T-helper 1 cell treated with Interleukin-12 subunit alpha and Interleukin-12 subunit beta and Interleukin-4 antibody, amounts not matched to agents 30 ng/mL and 1 ng/mL, for 36 hours (primary cell): ENCODE measurements around the gene CAMK2G. TPM values are rescaled to one million over a fixed set of nuclear protein-coding genes. Genes with fewer than 3 reads are reported as not detected.
"Not testable (repeated sequence)": the region's sequence is repeated elsewhere in the genome, so short reads cannot be mapped to it uniquely, and the experiment has no call there.

Experiments used
- intact Hi-C: fragments of 100-400 bp; cut with micrococcal nuclease; formaldehyde crosslinking; loops from one replicate; pipeline ENCODE4 v1.15.1; 2024
- total RNA-seq: library from RNA; stranded (reverse); gene quantifications from 2 replicates; pipeline ENCODE4 v1.2.3, GENCODE V29; 2022

CAMK2G gene
- total RNA-seq, 1 donor from 2014 or later: 43.0 TPM

DNA sequence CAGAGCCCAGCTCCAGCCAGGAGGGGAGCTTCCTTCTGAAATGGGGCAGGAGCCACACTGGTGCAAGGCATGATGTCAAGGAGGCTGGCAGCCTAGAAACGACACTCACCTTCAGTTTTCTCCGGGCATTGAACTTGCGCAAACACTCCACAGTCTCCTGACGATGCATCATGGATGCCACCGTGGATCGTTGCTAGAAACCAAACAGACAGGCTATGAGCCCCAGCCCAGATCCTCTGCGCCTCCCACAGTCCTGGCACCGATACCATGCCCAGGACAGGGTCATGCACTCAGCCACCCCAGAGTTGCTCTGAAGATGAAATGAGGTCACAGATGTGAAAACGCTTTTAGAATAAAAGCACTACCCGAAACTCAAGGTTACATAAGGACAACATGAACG is 32.0 kb downstream of the CAMK2G start:
- intact Hi-C loops: loop anchor here (10.0 kb wide), 1 partner anchor 392 kb away; no protein-coding TSS in a partner anchor

DNA sequence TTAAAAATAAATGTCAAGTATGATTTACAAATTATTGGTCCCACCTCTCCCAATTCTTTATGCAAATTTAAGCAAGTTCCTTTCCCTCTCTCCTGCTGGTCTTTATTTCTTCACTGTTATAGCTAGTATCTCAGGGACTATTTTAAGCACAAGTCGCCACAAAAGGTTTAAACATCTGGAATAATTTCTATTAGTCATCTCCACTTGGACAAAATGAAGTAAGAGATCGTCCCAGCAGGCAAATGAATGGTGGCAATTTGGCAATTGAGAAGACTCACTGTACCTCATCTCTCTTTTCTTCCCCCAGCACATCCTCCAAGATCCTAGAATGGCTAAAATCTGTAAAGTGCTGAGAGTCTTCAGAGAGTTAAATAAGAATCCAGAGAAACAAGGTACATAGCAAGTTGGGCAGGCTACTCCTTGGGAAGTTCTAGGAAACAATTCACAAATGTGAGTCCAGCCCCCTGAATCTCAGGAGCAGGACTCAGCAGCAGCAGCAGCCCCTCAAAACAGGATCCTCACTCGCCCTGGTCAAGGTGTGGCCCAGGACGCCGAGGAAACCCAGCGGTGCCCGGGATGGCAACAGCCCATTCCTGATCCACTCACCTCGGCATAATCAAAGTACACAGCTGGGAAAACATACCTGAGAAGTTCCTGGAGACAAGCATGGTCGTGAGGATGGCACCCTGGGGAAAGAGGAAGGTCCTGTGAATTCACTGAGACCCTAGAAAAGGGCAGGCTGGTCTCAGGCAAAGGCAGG is 32.6 kb downstream of the CAMK2G start:
- intact Hi-C loops: loop anchor here (10.0 kb wide), 1 partner anchor 393 kb away; no protein-coding TSS in a partner anchor

DNA sequence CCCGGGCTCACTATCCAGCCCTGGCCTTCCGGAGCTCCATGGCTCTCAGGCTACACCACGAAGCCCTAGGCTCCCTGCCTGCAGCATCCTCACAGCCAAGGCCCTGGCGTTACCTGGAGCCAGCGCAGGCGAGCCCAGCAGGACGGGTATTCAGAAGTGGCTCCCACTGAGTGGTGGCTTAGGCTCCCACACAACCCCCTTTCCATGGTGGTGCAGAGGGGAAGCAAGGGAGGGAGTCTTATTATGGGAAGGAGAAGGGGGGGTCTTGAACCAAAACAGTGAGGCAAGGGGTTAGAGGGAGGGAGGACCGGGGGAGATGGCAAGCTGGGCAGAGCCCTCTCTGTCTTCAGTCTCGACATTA is 33.3 kb downstream of the CAMK2G start:
- intact Hi-C loops: loop anchor here (10.0 kb wide), 1 partner anchor 394 kb away; no protein-coding TSS in a partner anchor

DNA sequence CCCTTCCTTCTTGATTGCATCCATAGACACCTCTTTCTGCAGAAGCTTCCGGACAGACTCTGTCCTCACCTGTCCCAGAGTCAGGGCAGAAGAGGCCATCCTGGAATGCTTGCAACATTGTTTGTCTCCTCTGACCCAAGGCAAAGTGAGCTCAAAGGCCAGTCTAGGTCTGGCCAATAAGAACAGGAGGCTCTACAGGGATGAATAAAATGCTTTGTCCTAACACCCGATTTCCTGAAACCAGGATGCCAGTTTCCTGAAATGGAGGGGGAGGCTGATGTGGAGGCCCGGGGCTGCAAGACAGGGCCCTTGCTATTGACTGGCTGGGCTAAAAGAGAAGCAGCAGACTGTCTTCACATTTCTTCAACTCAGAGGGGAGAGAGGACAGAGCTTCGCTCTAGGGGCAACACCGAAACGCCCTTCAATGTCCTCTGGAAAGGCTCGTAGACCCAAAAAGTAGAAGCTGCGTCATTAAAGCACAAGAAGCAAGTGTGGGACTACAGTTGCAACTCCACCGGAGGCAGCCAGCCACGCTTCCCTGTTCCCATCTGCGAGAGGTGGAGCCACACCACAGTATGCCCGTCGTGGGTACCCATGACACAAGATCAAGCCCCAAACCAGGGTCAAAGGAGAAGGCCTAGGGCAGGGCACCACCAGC is 33.8 kb downstream of the CAMK2G start:
- intact Hi-C loops: loop anchor here (10.0 kb wide), 1 partner anchor 394 kb away; no protein-coding TSS in a partner anchor

DNA sequence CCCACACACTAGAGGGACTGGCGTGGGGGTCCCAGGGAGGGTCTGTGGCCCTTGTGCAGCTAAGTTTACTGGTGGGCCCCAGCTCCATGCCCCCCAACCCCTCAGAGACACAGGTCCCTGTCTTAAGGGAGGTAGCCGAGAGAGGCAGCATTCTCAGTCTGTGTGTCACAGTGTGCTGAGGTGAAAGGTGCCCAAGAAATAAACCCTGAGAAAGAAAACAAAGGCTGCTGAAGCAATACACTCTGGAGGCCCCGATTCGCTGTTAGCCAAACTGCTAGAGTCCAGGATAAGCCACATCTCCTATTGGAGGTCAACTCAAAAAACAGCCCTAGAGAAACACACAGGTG is 34.3 kb downstream of the CAMK2G start:
- intact Hi-C loops: loop anchor here (10.0 kb wide), 1 partner anchor 395 kb away; no protein-coding TSS in a partner anchor

DNA sequence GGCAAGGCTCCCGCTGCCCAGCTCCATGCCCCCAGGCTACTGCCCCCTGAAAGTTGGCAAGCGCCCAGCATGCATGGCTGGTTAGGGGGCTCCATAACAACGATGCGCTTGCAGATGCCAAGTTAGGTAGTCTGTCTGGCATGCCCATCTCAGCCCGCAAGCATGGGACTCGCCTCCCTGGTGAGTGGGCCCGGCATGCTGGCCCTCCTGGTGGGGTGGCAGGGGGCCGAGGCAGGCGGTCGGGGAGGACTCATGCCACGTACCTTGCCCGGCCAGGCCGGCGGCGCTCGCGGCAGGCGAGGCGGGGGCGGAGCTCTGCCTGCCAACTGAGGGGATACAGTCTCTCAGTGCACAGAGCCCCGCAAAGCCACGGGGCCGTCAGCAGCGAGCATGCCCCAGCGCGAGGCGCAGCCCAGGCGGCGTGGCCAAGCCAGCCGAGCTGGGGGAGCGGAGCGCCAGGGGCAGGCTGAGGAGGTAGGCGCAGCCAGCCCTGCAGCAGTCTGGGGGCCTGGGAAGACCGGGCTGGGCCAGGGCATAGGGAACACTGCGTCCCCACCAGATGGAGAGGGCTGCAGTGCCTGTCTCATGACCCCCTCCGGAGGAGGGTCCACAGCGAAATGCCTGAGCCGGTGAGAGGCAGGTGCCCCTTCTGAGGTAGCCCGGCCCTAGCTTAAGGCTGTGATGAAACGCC is 34.9 kb downstream of the CAMK2G start:
- intact Hi-C loops: no loop called here

DNA sequence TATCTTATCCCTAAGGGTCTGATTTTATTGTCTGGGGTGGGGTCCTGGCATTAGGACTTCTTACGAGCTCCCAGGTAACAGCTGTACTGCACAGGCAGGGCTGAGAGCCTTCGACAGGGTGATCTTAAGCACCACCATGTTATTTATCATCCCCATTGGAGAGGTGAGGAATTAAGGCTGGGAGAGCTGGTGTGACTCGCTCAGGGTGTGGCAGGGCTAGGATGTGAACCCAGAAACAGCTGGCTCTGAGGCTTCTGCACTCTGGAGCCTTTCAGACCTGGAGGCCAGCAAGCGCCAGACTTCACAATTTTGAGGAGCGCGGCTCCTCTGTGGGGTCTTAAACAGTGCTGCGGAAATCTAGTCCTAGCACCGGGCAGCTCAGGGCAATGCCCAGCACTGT is 35.5 kb downstream of the CAMK2G start:
- intact Hi-C loops: no loop called here

DNA sequence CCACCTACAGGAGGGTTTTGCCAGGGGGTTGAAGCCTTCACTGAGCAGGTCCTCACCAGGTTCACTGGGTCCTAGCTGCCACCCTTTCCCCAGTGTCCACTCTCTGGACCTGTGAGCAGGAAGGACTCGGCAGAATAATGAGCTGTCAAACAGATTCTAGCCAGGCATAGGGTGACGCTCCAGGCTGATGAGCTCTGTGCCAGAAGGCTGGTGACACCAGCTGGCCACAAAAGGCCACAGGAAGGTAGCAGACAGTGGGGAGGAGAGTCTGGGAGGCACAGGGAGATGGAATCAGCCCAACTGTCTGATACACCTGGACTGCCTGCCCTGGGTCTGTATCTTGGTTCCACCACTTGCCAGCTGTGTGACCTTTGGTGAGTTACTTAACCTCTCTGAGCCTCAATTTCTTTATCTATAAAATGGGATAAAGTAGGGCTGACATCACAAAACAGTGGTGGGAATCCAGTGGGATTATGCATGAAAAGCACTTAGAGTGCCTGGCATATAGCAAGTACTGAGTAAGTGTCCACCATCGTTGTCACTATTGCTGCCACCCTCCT is 36.3 kb downstream of the CAMK2G start:
- intact Hi-C loops: no loop called here

DNA sequence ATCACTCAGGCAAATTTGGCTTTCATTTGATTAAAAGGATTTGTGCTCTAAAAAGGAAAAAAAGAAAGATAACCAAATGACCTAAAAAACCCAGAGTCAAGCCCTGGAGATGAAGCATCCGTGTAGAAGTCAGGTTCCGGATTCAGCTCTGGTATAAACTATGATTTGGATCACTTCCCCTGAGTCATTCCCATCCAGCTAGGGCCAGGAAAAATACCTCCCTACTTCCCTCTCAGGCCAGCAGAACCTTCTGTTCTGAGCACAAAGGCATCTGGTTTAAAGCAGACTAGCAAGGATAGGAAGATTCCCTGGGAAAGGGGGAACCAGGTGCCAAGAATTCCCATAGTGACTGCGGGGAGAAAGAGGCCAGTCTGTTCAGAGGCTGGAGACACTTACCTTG is 37.3 kb downstream of the CAMK2G start:
- intact Hi-C loops: no loop called here

DNA sequence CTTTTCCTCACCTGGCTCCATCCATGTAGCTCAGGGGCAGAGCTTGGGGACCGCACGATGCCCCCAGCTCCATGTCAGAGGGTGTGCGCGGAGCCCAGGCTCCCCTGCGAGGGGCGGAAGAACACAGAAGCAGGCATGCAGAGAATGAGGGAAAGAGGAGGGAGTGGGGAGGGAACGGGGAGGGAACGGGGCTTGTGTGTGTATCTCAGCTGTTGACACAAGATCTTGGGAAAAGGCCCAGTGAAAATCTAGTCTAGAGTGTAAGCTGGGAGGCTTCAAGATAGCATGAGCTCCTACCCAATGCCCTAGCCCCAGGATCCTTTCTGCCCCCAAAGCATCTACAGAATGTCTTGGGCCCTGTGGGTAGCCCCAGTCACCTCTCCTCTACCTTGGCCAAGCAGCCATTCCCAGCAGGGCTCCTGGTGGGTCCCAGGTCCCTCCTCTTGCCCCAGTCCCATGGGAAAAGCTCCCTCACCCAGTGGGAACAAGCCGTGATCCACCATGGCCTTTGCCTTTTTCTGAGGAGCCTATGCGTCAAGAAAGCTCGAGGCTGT is 37.9 kb downstream of the CAMK2G start:
- intact Hi-C loops: no loop called here

DNA sequence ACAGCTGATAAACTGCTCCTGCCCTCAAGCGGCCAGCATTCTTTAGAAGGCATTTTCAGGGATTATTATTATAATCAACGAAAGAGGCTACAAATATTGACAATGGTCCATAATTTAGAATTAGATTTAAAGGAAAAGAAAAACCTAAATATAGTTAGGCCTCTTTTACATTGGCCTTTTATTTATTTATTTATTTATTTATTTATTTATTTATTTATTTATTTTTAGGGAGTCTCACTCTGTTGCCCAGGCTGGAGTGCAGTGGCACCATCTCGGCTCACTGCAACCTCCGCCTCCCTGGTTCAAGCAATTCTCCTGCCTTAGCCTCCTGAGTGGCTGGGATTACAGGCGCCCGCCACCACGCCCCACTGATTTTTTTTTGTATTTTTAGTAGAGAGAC is 45.3 kb downstream of the CAMK2G start:
- intact Hi-C loops: not testable (repeated sequence)

DNA sequence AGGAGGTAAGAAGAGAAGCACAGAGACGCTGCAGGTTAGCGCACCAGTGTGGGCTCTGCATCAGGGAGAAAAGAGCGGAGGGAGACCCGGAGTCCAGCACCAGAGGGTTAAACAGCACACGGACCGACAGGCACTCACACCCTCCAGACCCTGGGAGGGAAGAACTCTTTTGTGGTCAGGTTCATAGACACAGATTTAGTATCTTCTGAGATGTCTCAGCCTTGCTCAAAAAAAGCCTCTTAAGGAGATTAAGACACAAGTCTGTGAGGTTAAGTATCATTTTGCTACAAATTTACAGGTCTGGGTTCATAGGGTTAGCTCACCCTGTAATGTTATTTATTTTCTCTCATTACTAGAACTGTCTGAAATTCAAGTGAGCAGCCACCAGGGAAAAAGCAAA is 46.2 kb downstream of the CAMK2G start:
- intact Hi-C loops: no loop called here

DNA sequence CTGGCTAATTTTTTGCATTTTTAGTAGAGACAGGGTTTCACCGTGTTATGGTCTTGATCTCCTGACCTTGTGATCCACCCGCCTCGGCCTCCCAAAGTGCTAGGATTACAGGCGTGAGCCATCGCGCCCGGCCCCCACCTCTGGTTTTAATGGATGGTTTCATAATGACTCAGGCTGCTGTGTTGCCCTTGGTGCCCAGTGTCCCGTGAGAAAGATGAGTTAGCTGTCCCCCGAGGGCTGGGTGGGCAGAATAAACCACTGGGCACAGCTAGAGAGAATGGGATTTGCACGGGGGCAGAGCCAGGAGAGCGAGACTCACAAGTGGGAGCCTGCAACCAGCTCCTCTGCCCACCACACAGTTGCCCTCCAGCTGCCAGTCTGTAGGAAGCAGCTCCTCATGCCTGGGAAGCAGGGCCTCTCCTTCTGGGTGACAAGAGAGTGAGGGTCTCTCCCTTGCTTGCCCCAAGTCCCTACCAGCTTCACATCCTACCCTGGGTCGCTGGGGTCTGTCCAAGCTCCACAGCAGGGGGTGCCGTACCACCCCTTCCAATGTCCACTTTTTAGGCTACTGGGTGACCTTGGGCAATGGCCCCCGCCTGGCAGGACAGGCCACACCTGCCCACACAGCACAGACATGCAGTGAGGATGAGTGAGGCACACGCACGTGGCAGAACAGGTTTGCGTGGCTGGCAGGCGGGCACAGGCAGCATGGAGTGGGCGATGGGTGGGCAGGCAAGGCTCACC is 46.8 kb downstream of the CAMK2G start:
- intact Hi-C loops: no loop called here

DNA sequence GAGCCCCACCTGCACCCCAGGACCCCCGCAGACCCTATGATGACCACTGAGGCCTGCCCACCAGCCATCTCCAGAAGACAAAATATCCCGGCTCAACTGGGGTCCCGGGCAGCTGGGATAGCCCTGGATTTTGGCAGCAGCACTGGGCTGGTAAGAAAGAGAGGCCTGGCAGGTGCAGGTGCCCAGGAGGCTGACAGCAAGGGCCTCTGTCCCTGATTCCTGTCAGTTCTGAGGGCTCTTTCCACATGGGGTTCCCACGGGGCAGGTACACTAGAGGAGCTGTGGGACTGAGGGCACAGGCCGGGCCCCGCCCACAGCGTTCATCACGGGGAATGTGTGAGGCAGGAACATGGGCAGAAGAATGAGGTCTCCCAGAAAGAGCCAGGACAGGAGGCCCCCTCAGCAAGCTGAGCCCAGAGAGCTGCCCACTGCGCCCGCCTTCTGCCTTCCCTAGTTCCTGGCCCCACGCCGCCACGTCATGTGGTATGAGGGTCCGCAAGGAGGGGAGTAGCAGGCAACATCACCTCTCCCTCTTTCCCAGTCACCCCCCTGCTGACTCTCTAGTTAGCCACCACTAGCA is 50.1 kb downstream of the CAMK2G start:
- intact Hi-C loops: no loop called here

DNA sequence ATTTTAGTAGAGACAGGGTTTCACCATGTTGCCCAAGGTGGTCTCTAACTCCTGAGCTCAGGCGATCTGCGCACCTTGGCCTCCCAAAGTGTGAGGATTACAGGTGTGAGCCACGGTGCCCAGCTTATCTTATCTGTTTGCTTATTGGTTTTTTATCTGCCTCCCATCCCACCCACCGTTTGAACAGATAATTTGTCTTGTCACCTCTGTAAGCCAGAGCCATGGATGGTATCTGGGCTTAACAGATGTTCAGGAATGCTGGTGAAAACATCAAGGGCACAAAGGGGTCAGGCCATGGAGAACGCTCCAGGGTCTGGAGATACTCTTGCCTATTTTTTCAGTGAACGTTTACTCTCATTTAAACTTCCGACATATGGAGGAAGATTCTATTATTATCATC is 51.0 kb downstream of the CAMK2G start:
- intact Hi-C loops: no loop called here

DNA sequence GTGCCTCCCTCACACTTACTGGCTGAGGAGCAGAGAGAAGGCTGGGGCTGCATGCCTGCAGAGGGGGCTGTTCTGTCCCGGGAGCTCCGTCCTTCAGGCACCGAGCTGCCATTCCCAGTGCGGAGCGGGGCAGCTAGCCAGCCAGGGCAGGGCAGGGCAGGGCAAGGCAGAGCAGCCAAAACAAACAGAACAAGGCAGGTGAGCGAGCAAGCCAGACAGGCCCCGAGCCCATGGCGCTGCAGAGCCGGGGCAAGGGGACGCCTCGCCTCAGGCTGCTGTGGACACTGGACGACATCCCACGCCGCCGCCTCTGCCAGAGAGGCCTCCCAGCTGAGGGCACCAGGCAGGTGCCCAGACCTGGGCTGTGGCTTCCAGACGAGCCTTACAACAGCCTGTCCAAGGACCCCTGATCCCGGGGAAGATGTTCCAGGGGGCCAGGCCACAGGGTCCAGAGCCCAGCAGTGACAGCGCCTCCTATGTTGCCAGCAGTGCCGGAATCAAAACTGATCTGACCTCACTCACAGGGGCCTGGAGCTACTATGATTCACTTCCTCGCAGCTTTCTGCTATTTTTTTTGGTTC is 54.8 kb downstream of the CAMK2G start:
- intact Hi-C loops: no loop called here

DNA sequence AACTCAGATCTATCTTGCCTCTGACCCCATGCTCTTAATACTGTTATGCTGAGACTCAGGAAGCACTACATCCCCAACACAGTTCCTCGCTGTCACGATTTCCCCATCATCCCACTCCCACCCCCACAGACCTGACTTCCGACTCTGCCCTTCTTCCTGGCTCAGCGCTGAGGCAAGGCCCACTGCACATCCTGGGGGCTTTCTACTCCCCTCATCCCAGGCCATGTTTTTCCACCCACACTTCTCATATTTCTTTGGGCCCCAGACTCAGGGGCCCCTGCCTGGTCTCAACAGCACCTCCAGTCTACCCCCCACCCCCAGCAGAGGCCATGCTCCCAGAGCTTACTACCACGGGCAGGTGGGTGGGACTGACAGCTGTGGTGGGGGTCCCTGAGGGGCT is 55.3 kb downstream of the CAMK2G start:
- intact Hi-C loops: no loop called here

DNA sequence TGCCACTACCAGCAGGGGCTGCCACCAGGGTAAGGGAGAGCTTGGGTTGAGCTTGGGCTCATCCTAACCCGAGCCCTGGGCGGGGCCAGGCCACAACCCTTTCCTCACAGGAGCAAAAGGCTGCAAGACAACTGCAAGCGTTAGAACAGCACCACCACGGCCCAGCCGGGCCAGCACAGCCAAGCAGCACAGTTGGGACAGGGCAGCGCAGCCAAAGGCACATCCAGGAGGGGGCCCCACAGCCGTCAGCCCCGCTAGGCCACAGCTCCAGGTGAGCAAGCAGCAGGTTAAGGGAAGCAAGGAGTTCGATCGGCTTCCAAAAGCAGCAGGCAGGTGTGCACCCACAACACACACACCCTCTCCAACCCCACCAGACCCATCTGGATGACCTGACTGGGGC is 56.0 kb downstream of the CAMK2G start:
- intact Hi-C loops: no loop called here

DNA sequence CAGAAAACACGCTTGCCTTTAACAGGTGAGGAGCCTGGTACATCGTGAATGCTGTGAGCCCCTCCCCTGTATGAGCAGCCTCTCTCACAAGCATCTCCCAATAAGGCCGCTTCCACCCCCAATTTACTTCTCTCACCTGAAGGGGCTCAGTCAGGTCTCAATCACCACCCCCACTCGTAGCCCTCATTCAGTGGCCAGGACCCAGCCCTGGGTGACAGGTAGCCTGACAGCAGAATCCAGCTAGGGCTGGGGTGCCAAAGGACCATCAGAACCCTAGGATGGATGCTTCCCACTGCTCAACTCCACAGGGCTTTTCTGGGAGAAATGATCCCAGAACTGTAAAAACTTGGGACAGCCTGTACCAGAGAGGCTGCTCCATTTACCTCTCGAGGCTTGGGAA is 56.5 kb downstream of the CAMK2G start:
- intact Hi-C loops: no loop called here
